Astrocyte (in vitro differentiated cells and primary cell): ENCODE results near the gene C1orf232. TPM values are rescaled to one million over a fixed set of nuclear protein-coding genes. Genes with fewer than 3 reads are reported as not detected.

Source experiments
- DNase-seq: peaks from one replicate; pipeline ENCODE4 v3.0.0-alpha.2; 2010; ENCODE audit warnings: low read depth
- FAIRE-seq: peaks from 2 replicates; lab custom pipeline; 2011; peaks lifted over from hg19 to GRCh38; lab: Jason Lieb, UNC
- H2AFZ ChIP-seq: 2 replicates; pipeline ENCODE4 v1.6.0; 2012; ENCODE audit warnings: low read depth, low read length, inconsistent platforms
- H3K27ac ChIP-seq: 2 replicates; pipeline ENCODE4 v1.5.1; 2011; ENCODE audit warnings: low read depth, low read length, inconsistent platforms
- H3K27me3 ChIP-seq: 2 replicates; pipeline ENCODE4 v1.6.0; 2011; ENCODE audit warnings: low read length, inconsistent platforms; ENCODE audit not compliant: insufficient read depth
- H3K36me3 ChIP-seq: 2 replicates; pipeline ENCODE4 v1.5.1; 2011; ENCODE audit warnings: low read length, inconsistent platforms; ENCODE audit not compliant: insufficient read depth
- H3K4me1 ChIP-seq: 2 replicates; pipeline ENCODE4 v1.5.1; 2011; ENCODE audit warnings: low read length, inconsistent platforms; ENCODE audit not compliant: insufficient read depth
- H3K4me2 ChIP-seq: 2 replicates; pipeline ENCODE4 v1.6.0; 2012; ENCODE audit warnings: low read length, inconsistent platforms
- H3K4me3 ChIP-seq: 2 replicates; pipeline ENCODE4 v1.5.1; 2011; ENCODE audit warnings: low read depth, mild to moderate bottlenecking, low read length, inconsistent platforms; ENCODE audit not compliant: insufficient read depth
- H3K79me2 ChIP-seq: 2 replicates; pipeline ENCODE4 v1.6.0; 2012; ENCODE audit warnings: mild to moderate bottlenecking, low read length, inconsistent platforms; ENCODE audit not compliant: insufficient read depth
- H3K9ac ChIP-seq: 2 replicates; pipeline ENCODE4 v1.6.0; 2012; ENCODE audit warnings: mild to moderate bottlenecking, low read length, inconsistent platforms
- H3K9me3 ChIP-seq: 2 replicates; pipeline ENCODE4 v1.5.1; 2012; ENCODE audit warnings: low read depth, mild to moderate bottlenecking, low read length, inconsistent platforms; ENCODE audit not compliant: insufficient read depth
- H4K20me1 ChIP-seq: 2 replicates; pipeline ENCODE4 v1.6.0; 2012; ENCODE audit warnings: low read length, inconsistent platforms; ENCODE audit not compliant: insufficient read depth
- H3K27ac Mint-ChIP-seq: one replicate; pipeline ENCODE4 v1.8.0; 2021; ENCODE audit warnings: mild to moderate bottlenecking, mixed read lengths; ENCODE audit not compliant: unreplicated experiment
- H3K27me3 Mint-ChIP-seq: one replicate; pipeline ENCODE4 v1.8.0; 2021; ENCODE audit warnings: low read depth, mixed read lengths; ENCODE audit not compliant: unreplicated experiment
- H3K36me3 Mint-ChIP-seq: one replicate; pipeline ENCODE4 v1.8.0; 2021; ENCODE audit warnings: low read depth, mixed read lengths; ENCODE audit not compliant: unreplicated experiment
- H3K4me1 Mint-ChIP-seq: one replicate; pipeline ENCODE4 v1.8.0; 2021; ENCODE audit warnings: low read depth, mixed read lengths; ENCODE audit not compliant: unreplicated experiment
- H3K4me3 Mint-ChIP-seq: one replicate; pipeline ENCODE4 v1.8.0; 2021; ENCODE audit warnings: mild to moderate bottlenecking, moderate library complexity, mixed read lengths; ENCODE audit not compliant: unreplicated experiment
- H3K9me3 Mint-ChIP-seq: one replicate; pipeline ENCODE4 v1.8.0; 2021; ENCODE audit warnings: mild to moderate bottlenecking, mixed read lengths; ENCODE audit not compliant: unreplicated experiment
- EZH2 ChIP-seq: IDR thresholded peaks from 2 replicates; pipeline ENCODE4 v1.6.1; 2012; ENCODE audit warnings: mild to moderate bottlenecking, low read length, inconsistent platforms; ENCODE audit not compliant: insufficient read depth
- total RNA-seq: library from RNA; stranded (reverse); gene quantifications from 2 replicates; pipeline ENCODE4 v1.2.1, GENCODE V29; 2021
- TF ChIP-seq, protein P1 (sequence below): IDR thresholded peaks from 2 replicates; pipeline ENCODE4 v1.5.1; 2011; ENCODE audit warnings: low read depth, mild to moderate bottlenecking, inconsistent platforms, low read length, moderate library complexity; ENCODE audit not compliant: insufficient read depth

Gene C1orf232
- total RNA-seq, 1 donor from 2014 or later, result not detected

DNA sequence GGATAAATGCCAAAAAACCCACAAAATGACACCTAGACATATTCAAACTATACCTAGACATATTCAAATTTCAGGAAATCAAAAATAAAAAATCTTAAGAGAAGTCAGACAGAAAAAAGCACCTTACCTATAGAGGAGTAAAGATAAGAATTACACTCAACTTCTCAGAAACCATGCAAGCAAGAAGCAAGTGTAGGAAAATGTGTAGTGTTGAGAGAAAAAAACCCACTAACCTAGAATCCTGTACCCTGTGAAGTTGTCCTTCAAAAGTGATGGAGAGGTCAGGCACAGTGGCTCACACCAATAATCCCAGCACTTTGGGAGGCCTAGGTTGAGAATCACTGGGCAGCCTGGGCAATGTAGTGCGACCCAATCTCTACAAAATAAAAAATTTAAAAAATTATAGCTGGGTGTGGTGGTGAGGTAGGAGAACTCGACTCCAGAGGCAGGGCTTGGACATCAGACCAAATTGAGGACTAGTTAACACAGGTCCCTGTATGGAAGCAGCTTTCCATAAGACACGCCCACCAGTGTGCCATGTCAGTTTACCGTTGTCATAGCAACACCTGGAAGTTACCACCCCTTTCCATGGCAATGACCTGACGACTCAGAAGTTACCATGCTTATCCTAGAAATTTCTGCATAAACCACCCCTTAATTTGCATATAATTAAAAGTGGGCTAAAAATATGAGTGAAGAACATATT is 36.5 kb downstream of the C1orf232 start:
- Mint-ChIP-seq H3K9me3 (no peaks in the 10 kb centered on the region), H3K4me3 (no peak overlapping the region), H3K27me3 (peaks cover 2% of the 10 kb centered on the region), H3K36me3 (no peaks in the 10 kb centered on the region), H3K27ac (no peak overlapping the region), H3K4me1 (peaks cover 5% of the 10 kb centered on the region)
- no peak overlapping the region for H3K4me3 ChIP-seq
- no peak overlapping the region for H3K4me2 ChIP-seq
- no peaks in the 10 kb centered on the region for H3K36me3 ChIP-seq
- FAIRE-seq (no peak), DNase-seq (no peak)
- no peaks in the 10 kb centered on the region for H3K4me1 ChIP-seq
- no peaks in the 10 kb centered on the region for H3K27me3 ChIP-seq
- H3K9ac ChIP-seq, result no peak overlapping the region
- TF ChIP-seq, protein P1, sequence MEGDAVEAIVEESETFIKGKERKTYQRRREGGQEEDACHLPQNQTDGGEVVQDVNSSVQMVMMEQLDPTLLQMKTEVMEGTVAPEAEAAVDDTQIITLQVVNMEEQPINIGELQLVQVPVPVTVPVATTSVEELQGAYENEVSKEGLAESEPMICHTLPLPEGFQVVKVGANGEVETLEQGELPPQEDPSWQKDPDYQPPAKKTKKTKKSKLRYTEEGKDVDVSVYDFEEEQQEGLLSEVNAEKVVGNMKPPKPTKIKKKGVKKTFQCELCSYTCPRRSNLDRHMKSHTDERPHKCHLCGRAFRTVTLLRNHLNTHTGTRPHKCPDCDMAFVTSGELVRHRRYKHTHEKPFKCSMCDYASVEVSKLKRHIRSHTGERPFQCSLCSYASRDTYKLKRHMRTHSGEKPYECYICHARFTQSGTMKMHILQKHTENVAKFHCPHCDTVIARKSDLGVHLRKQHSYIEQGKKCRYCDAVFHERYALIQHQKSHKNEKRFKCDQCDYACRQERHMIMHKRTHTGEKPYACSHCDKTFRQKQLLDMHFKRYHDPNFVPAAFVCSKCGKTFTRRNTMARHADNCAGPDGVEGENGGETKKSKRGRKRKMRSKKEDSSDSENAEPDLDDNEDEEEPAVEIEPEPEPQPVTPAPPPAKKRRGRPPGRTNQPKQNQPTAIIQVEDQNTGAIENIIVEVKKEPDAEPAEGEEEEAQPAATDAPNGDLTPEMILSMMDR, result no peak
- TF ChIP-seq EZH2, result no peak
- H3K27ac ChIP-seq, result no peak overlapping the region
- H2AFZ ChIP-seq, result no peak overlapping the region
- no peaks in the 10 kb centered on the region for H3K9me3 ChIP-seq
- H3K79me2 ChIP-seq, result no peaks in the 10 kb centered on the region
- H4K20me1 ChIP-seq, result no peaks in the 10 kb centered on the region

DNA sequence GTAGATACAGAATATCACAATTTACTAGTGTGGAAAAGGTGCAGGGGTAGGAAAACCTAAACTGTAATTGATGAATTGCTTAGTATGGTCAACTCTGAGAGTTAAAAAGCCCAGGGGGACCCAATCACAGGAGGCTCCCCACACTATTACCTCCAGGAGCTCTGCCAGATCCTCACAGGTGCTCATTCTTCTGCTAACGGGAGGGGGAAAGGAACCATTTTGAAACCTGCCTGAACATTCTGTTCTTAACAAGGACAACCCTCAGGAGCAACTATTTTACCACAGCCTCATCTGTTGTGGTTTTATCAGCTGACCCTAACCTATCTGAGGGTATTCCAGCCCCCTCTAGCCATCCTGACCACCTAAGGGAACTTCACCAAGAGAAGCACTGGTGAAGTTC is 38.1 kb downstream of the C1orf232 start:
- TF ChIP-seq, protein P1, result no peak
- no peak for TF ChIP-seq EZH2

DNA sequence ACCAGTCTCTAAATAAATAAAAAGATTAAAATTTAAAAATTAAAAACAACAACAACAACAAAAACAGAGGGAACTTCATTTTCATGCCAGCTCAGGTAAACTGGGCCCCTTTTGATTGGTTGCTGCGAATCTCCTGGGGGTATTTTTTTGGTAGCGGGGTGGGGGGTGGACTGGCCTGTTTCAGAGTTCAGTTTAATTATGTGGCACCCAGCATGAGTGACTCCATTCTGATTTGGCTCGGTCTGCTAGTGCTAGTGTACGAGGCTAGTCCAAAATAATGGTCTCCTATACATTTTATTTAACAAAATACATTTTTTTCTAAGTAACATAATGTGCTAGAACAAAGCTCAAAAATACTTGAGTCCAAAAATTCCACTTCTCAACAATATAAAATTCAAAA is 39.0 kb downstream of the C1orf232 start:
- no peak overlapping the region for H3K9ac ChIP-seq
- no peak overlapping the region for H3K27ac Mint-ChIP-seq
- no peak overlapping the region for H3K27ac ChIP-seq
- H3K9me3 ChIP-seq, result no peaks in the 10 kb centered on the region
- H3K36me3 Mint-ChIP-seq, result no peaks in the 10 kb centered on the region
- no peak overlapping the region for H2AFZ ChIP-seq
- no peaks in the 10 kb centered on the region for H3K79me2 ChIP-seq
- peaks cover 2% of the 10 kb centered on the region for H3K27me3 Mint-ChIP-seq
- H3K4me1 Mint-ChIP-seq, result peaks cover 7% of the 10 kb centered on the region
- no peak overlapping the region for H3K4me3 Mint-ChIP-seq
- no peaks in the 10 kb centered on the region for H3K9me3 Mint-ChIP-seq
- no peak for TF ChIP-seq EZH2
- TF ChIP-seq, protein P1, result no peak
- no peak for FAIRE-seq
- no peaks in the 10 kb centered on the region for H3K4me1 ChIP-seq
- no peak for DNase-seq
- H3K27me3 ChIP-seq, result no peaks in the 10 kb centered on the region
- H3K4me3 ChIP-seq, result no peak overlapping the region
- H3K4me2 ChIP-seq, result no peak overlapping the region
- H4K20me1 ChIP-seq, result no peaks in the 10 kb centered on the region
- no peaks in the 10 kb centered on the region for H3K36me3 ChIP-seq

More for the DNA sequence above, 38.1 kb downstream of the C1orf232 start:
- Histone ChIP-seq H2AFZ (no peak overlapping the region), H3K4me2 (no peak overlapping the region), H3K79me2 (no peaks in the 10 kb centered on the region), H3K27me3 (no peaks in the 10 kb centered on the region), H3K27ac (no peak overlapping the region), H4K20me1 (no peaks in the 10 kb centered on the region), H3K4me3 (no peak overlapping the region), H3K9me3 (no peaks in the 10 kb centered on the region), H3K9ac (no peak overlapping the region), H3K4me1 (no peaks in the 10 kb centered on the region), H3K36me3 (no peaks in the 10 kb centered on the region)
- no peak overlapping the region for H3K27ac Mint-ChIP-seq
- DNase-seq (no peak), FAIRE-seq (no peak)
- H3K9me3 Mint-ChIP-seq, result no peaks in the 10 kb centered on the region
- peaks cover 7% of the 10 kb centered on the region for H3K4me1 Mint-ChIP-seq
- no peaks in the 10 kb centered on the region for H3K36me3 Mint-ChIP-seq
- H3K27me3 Mint-ChIP-seq, result peaks cover 2% of the 10 kb centered on the region
- no peak overlapping the region for H3K4me3 Mint-ChIP-seq
